Stimulated activated naive CD4-positive, alpha-beta T cell (primary cell): ENCODE measurements around the gene PGP.
A peak's percentile ranks its signal among the peaks of the same experiment; 100 is the strongest.
"Not testable (repeated sequence)": the region's sequence is repeated elsewhere in the genome, so short reads cannot be mapped to it uniquely, and the experiment has no call there.

ENCODE experiments used
- DNase-seq, 6 experiments: peaks; one replicate each; lab custom pipeline; 2025; lab: John Stamatoyannopoulos, UW

The PGP gene

GRCh38 chr16:2216330-2216729, 1.7 kb upstream of the PGP start:
- DNase-seq: no peak

DNA sequence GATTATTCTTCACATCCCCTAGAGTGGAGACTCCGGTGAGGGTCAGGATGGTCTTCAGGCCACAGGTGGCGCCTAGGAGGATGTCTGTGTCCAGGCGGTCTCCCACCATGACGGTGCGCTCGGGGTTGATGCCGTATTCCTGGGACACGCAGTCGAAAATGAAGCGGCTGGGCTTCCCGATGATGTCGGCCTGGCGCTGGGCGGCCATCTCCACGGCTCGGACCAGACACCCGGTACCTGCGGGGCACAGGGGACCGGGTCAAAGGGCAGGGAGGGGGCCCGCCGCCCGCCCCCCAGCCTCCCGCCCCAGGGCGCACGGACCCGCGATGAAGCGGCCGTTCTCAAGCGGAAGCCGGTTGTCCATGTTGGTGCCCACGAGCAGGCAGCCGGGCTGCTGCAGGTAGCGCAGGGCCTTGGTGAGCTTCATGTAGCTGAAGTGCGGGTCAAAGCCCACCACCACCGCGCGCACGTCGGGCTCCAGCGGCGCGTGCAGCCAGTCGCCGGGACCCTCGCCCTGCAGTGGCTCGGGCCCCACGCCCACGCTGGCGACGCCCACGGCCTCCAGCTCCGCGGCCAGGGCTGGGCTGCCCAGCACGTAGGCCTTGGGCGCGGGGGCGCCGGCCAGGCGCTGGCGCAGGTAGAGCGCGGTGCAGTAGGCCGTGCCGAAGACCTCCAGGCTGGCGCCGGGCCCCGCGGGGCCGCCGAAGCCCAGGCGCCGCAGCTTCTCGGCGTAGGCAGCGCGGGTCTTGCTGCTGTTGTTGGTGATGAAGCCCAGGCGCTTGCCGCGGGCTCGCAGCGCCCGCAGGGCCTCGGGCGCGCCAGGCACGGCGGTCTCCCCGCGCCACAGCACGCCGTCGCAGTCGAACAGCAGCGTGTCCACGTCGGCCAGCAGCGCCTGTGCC, 572 bp downstream of the PGP start:
- DNase-seq: peak in 2 of 6 experiments; percentile 42 to 64

- no peak for DNase-seq
Measured at GRCh38 chr16:2212362-2213324, 2.0 kb downstream of the PGP start.

DNA sequence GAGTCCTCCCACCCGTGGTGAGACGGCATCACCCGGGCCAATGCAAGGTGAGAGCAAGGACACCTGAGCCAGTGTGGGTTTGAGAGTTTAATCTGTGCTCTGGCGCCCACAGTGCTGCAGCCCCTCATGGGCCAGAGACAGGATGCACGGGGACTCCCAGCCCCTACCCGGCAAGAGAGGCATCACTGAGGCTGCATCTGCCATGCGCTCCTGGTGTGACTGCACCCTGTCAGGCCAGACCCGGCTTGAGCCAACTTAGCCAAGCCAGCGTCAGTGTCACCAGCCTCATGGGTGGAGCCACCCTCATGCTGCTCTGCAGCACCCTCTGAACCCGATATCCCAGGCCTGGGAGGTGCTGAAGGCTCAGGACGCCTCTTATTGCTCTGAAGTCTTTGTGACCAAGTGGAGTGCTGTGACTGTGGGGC, 2.7 kb downstream of the PGP start:
- no peak for DNase-seq

GRCh38 chr16:2210386-2211365, 4.0 kb downstream of the PGP start, which contains the start of gene BRICD5:
Gene BRICD5 (minus strand): TSS chr16:2210863. CDS start chr16:2210833, 30 bp downstream.
- no peak for DNase-seq

GRCh38 chr16:2210009-2210332, 4.7 kb downstream of the PGP start:
- no peak for DNase-seq

- DNase-seq: no peak
Measured at GRCh38 chr16:2209258-2210008, 5.2 kb downstream of the PGP start.

- no peak for DNase-seq
Measured at GRCh38 chr16:2208772-2209171, 5.9 kb downstream of the PGP start.

- DNase-seq: no peak
Measured at GRCh38 chr16:2208308-2208707, 6.3 kb downstream of the PGP start.

DNA sequence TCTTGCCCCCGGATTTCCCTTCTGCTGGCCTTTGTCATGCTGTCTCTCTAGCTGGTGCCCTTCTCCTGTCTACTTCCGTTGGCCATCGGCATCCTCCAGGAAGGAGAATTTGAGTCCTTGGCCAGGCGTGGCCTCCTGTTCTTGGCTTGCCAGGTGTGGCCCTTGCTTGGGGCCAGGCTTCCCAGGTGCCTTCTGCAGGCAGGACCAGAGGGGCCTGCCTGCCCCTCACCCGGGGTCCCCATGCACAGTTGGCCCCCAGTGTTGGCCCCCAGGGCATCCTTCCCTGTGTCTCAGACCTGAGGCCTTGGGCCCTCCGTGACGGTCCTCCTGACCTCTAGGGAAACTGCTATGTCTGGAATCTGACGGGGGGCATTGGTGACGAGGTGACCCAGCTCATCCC, 6.8 kb downstream of the PGP start:
- DNase-seq: no peak

DNA sequence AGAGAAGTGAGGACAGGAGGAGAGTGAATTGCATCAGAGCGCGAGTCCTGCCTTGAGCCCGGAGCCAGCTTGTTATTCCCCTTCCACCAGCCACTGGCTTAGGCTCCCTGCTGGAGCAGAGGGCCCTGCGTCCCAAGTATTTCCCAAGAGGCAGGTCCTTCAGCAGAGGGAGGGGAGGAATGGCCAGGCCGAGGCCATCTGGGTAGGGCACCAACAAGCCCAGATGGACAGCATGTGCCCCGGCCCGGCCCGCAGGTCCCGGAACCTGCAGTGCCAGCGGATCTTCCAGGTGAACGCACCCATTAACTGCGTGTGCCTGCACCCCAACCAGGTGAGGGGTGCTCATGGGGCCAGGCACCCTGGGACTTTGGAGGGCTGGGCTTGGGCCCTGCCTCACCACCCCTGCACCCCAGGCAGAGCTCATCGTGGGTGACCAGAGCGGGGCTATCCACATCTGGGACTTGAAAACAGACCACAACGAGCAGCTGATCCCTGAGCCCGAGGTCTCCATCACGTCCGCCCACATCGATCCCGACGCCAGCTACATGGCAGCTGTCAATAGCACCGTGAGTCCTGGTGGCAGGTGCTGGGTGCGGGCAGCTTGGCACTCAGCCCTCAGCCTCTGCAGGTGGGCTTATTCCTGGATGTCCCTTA, 7.7 kb downstream of the PGP start:
- no peak for DNase-seq

DNA sequence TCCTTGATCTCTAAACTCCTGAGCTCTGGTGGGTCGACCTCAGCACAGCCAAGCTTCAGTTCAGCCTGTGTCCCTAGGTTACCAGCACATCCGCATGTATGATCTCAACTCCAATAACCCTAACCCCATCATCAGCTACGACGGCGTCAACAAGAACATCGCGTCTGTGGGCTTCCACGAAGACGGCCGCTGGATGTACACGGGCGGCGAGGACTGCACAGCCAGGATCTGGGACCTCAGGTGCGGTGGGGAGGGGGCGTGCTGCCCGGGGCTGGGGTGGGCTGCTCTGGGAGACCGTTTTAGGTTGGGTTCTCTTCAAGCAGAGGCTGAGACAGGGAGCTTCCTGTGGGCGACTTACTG, 8.2 kb downstream of the PGP start:
- no peak for DNase-seq

- peak in 1 of 6 experiments; percentile 31 for DNase-seq
Measured at GRCh38 chr16:2205967-2206313, 8.7 kb downstream of the PGP start.

DNA sequence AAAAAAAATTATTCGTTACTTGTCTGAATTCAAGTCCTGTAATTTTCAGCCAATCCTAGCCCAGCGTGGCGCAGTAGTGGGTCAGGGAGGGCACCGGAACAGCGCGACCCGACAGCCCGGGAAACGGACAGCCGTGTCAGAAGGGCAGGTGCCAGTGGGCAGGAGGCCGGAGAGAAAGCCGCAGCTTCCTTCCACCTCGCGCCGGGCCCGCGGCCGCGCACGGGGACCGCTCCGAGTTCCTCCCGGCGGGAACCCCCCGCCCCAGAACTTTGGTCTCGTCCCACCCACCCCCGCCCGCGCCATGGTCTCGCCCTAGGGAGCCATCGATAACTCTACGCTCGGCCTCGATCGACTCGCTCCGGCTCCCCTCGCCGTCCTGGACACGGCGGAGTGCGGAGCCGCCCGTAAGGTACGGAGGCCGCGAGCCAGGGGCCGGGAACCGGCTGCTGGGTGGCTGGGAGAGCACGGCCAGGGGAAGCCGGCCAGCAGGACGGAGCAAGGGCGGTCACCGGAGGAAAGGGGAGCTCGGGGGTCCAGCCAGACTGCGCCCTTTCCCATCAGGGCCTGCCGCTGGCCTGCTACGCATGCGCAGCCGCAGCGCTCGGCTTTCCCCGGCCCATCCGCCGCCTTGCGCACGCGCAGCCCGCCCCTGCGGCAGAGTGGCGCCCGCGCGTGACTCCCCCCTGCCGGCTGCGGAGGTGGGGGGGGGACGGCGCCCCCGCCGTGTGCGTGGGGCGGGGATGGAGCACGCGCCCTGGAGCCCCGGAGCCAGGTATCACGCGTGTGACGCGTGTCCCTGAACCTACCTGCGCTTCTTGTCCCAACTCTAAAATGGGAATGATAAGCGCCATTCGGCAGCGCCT, 9.3 kb downstream of the PGP start, which contains the start of gene MLST8:
MLST8 (plus strand) TSS at position 351 of the 863 bp plus-strand sequence. CDS start 632 bp downstream, outside the sequence.
- DNase-seq: peak; percentile 89 to 99 (median 95)

DNA sequence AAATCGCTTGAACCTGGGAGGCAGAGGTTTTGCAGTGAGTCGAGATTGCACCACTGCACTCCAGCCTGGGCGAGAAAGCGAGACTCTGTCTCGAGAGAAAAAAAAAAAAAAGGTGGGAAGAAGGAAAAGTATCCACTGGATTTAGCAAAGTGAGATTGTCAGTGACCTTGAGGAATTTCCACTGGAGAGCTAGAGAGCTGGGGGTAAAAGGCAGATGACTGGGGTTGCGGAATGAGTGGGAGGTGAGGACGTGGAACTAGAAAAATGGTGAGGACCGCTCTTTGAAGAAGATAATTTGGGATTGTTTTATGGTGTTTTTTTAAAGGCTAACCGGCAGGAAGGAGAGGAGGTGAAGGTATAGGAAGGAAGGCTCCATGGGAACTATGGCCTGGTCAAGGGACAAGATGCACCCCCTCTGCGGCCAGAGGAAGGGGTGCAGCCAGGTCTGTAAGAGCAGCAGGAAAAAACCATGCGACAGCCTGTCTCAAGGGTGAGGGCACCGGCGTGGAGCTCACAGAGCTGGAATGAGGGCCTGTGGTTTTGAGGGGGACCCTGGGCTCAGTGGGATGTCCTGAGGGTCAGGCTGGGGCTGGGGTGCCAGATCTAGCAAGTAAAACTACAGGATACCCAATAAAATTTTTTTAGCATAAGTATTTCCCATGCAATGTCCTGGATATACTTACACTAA, 10.1 kb downstream of the PGP start:
- DNase-seq: no peak

DNA sequence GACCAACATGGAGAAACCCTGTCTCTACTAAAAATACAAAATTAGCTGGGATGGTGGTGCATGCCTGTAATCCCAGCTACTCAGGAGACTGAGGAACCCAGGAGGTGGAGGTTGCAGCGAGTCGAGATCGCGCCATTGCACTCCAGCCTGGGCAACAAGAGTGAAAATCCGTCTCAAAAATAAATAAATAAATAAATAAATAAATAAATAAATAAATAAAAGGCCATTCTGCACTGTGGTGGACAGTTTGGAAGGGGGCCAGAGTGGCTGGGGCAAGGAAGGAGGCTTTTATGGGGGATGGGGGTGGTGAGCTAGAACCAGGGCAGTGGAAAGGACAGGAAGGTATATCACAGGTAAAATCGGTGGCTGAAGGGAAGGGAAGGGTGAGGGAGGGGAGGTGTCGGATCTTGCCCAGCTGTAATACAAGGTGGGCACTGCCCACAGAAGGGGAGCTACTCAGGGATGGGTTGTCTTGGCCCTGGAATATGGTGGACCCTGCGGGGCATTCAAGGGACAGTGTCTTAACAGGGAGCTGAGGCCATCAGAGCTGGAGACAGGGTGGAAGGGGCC, 11.4 kb downstream of the PGP start:
- DNase-seq: not testable (repeated sequence)

- no peak for DNase-seq
Measured at GRCh38 chr16:2200313-2200712, 14.3 kb downstream of the PGP start.

GRCh38 chr16:2199621-2200139, 15.0 kb downstream of the PGP start:
- DNase-seq: no peak
